CD4-positive, alpha-beta T cell treated with Interleukin-21 for 1 hour (primary cell): Measurements from ENCODE around the gene ZNF764.
"Not testable (repeated sequence)": the region's sequence is repeated elsewhere in the genome, so short reads cannot be mapped to it uniquely, and the experiment has no call there.

Source experiments
- DNase-seq: peaks from one replicate; pipeline ENCODE4 v3.0.0-alpha.2; 2020

Gene ZNF764

DNA sequence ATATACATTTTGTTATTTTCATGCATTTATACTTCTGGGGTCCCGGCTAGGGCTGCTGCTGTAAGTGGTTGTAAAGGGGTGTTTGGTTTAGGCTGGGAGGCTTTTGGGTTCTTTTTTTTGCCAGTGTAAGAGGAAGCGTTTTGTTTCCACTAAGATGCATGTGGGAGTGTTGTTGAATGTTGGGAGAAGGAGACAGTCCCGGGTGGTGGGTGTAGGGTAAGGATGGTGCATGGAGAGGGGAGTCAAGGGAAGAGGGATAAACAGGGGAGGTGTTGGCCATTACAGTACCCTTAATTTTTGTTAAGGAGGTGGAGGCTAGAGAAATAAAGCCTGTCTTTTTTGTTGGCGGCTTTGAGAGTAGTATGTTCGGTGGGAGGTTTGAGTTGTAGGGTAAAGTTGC, 15.1 kb downstream of the ZNF764 start:
- no peak for DNase-seq

DNA sequence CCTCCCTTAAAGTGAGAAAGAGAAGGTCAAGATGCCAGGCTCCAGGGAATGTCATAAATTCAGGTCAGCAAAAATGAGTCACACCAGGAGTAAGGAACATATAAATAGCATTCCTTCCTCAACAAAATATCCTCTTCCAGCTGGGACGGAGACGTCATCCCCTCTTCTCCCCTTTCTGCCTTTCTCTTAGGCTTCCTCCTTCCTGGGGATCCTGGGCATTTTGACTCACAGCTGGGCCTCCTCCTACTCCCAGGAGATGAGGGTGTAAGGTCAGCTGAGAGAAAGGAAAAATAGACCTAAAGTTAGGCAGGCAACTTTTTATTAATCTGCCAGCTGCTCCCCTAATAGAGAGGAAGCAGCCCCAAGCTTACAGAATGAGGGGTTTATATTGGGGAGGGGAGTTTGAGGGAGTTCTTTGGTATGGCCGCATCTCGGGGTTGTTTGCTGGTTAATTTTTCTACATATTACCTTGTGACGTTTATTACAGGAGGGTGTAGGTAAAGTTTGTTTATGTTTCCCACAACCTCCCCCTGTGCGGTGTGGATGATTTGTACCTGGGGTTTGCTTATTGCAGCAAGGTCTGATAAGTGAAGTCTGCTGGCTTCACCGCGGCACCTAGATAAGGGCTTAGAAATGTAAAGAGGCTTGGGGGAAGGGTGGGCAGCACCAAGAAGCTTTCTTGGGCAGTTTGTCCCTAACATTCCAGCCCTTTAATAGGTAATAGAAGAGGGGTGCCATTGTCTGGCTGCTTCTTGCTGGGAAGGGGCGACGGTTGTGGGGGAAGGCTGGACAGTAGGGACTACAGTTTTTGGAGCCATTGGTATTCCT, 16.5 kb downstream of the ZNF764 start:
- no peak for DNase-seq

GRCh38 chr16:30540916-30541464, 17.2 kb downstream of the ZNF764 start:
- DNase-seq = not testable (repeated sequence)

- not testable (repeated sequence) for DNase-seq
Observed at GRCh38 chr16:30539986-30540526, 18.1 kb downstream of the ZNF764 start.

GRCh38 chr16:30539000-30539964, 18.9 kb downstream of the ZNF764 start:
- no peak for DNase-seq

- DNase-seq = not testable (repeated sequence)
Observed at GRCh38 chr16:30536391-30537024, 21.7 kb downstream of the ZNF764 start.

- peak; percentile 65 for DNase-seq
Observed at GRCh38 chr16:30535777-30536190, 22.4 kb downstream of the ZNF764 start.

DNA sequence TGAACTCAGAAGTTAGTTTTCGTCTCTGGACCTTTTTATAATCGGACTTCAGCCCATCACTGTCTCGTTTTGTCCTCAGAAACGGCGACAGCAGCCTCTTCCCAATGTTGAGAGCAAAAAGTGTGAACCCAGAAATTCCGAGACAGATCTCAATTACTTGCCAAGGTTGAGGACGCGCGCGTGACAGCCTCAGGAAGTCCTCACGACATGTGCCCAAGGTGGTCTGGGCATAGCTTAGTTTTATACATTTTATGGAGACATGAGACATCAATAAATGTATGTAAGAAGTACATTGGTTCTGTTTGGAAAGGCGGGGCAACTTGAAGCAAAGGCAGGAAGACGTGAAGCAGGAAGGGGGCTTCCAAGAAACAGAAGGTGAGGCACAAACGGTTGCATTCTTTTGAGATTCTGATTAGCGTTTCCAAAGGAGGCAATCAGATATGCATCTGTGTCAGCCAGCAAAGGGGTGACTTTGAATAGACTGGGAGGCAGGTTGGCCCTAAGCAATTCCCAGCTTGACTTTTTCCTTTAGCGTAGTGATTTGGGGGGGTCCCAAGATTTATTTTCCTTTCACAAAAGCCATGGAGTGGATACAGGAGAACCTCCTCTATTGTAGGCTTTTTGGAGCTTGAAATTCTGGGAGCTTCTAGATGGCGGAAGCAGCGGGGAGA, 22.9 kb downstream of the ZNF764 start:
- peak; percentile 55 for DNase-seq

- DNase-seq = peak; percentile 94
Observed at GRCh38 chr16:30534368-30535105, 23.6 kb downstream of the ZNF764 start, which contains the start of gene ZNF747. TSS of gene ZNF747 (minus strand) at chr16:30534858. CDS start at chr16:30534679, 179 bp downstream.

DNA sequence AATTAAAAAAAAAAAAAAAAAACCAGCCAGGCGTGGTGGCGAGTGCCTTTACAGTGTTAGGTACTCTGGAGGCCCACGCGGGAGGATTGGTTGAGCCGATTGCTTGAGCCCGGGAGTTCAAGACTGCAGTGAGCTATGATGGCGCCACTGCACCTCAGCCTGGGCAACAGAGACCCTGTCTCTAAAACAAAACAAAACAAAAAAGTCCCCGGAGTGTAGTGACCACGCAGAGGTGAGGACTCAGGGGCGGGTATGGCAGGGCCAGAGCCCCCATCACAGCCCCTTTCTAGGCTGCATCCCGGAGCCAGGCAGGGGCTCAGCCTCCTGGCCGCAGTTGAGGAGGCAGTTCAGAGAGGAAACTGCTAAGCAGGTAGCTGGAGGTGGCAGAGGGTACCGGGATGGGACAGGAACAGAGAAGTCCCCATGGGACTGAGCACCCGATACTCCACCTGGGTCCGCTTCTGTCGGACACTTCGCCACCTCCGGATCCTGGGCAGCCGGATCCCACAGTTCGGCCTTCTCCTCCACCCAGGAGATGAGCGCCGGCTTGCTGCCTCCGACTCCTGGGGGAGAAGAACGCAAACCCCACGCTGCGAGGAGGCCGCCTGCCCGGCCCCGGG, 24.3 kb downstream of the ZNF764 start:
- peak; percentile 29 for DNase-seq

- DNase-seq = no peak
Observed at GRCh38 chr16:30533146-30533522, 25.0 kb downstream of the ZNF764 start.

DNA sequence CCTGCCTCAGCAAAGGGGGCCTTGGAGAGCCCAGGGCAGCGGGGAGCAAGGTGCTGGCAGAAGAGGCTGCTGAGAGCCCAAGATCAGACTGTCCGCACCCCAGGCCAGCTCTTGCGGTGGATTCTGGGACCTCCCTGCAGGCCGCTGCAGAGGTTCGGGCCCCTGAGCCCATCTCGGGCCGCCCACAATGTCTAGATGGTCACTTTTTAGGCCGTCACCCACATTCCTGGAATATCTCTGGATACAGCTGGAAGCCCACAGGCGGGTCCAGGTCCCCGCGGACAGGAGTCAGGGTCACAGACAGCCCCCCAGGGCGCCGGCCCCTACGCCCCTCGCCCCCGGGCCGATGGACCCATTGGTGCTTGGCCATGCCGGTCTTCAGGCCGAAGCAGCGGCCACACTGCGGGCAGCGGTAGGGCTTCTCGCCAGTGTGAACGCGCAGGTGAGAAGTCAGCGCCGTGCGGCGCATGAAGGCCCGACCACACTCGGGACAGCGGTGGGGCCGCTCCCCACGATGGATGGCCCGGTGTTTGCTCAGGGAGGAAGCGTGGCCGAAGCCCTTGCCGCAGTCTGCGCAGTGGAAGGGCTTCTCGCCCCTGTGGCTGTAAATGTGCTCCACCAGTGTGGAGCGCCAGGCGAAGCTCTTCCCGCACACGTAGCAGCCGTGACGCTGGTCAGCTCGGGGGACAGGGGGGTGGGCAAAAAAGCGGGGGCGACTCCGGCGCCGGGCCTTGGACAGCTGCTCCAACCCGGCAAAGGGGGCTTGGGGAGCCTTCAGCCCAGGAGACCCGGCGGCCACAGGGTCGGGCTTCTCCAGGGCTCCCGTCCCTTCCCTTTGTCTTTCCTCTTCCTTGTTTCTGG, 25.7 kb downstream of the ZNF764 start:
- no peak for DNase-seq

GRCh38 chr16:30530163-30531037, 27.8 kb downstream of the ZNF764 start:
- DNase-seq = peak; percentile 56

DNA sequence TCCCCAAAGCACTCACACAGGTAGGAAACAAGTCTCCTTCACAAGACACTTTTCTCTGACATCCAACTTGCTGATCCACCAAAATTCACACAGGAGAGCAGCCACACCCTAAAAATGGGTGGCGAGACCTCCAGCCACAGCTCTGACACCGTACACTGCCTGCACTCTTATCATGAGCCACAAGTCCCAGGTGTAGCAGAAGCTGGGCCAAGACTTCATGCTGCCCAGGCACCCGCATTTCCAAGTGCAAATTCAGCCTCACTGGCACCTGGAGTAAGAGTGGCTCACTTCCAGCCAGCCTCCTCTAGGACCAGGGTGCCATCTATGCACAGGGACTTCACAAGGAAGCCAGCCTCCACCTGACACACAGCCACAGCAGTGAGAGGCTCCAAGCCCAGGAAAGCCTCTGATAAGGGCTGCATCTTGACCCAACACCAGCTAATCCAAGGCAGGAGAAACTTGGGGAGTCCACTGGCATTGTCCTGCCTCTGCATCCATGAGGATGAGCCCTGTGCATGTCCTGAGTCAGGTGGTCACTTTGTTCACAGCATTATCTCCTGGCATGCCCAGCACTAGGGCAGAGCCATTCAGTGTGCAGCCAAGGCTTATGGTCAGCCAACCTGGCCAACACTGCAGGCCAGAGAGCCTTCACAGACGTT, 29.2 kb downstream of the ZNF764 start:
- no peak for DNase-seq

GRCh38 chr16:30527635-30528178, 30.5 kb downstream of the ZNF764 start:
- no peak for DNase-seq

DNA sequence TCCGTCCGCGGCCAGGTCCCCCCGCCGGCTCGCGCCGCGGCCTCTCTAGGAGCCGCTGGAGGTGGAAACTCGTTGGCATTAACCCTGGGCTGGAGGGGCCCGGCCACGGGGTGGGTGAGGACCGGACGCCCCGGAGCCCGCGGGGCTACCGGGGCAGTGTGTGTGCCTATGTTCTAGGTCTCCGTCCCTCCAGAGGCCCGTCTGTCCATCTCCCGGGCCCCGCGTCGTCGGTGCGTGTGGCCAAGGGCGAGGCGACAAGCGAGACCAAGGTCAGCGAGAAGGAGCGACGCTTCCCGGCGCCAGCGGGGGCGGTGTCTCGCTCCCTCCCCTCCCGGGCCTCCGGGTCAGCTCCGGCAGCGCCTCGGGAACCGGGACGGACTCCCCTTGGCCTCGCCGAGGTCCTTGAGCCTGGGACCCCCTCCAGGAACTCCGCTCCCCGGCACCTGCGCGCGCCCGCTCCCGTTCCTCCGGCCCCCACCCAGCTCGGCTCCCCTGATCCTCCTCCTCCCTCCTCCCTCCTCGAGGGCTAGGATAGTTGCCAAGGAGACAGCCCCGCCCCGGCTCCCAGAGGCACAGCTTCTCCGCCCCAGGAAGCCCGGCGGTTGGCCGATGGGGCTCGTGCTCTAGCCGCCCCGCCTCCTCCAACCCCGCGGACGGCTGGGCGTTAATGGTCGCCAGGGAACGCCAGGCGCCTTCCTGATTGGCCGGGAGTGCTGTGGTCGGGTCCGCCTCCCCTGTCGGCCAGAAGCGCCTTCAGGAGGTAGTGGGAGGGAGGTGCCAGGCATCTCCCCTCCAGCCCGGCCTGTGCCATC, 31.1 kb downstream of the ZNF764 start:
- peak; percentile 94 for DNase-seq
